GM18909 (cell line): ENCODE data around the gene ANKS1B.
"Not testable (repeated sequence)": the region's sequence is repeated elsewhere in the genome, so short reads cannot be mapped to it uniquely, and the experiment has no call there.

Experiments
- ATAC-seq: cut with Tn5 transposase; IDR thresholded peaks from one replicate; pipeline ENCODE4 v1.9.1; 2021; ENCODE audit warnings: mild to moderate bottlenecking; ENCODE audit not compliant: unreplicated experiment, poor library complexity

ANKS1B gene

DNA sequence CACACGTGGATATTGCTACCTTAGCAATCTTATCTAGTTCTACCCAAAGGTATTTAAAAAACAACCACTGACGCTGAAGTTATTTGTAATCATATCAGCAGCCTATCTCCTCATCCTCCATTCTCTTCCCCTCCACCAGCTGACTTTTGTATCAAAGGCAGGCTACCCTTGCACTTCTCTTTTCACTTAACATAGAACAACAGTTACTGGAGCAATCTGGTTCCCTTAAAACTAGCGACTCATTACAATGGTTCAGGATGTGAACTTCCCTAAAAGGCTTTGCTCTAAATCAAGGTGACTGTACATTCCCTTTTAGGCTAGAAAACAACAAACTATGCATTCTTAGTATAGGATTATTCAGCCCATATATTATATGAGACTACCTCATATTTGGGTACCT, 935.0 kb downstream of the ANKS1B start:
- no peak for ATAC-seq

DNA sequence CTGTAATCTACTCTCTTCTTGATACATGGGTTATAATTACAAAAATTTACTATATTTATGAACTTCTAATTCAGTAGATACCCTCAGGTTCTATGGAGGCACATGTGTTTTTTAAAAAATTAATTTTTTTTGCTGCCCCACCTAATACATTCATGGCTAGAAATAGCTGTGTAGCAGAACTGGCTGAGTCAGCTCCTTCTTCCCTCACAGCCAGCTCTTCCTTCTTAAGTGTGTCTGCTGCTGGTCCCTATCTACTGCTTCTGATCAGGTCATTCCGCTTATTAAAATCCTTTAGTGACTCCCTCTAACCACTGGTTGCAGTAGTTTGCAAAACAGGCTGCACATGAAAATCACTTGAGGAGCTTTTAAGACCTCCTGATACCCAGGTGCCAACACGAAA, 939.6 kb downstream of the ANKS1B start:
- no peak for ATAC-seq

DNA sequence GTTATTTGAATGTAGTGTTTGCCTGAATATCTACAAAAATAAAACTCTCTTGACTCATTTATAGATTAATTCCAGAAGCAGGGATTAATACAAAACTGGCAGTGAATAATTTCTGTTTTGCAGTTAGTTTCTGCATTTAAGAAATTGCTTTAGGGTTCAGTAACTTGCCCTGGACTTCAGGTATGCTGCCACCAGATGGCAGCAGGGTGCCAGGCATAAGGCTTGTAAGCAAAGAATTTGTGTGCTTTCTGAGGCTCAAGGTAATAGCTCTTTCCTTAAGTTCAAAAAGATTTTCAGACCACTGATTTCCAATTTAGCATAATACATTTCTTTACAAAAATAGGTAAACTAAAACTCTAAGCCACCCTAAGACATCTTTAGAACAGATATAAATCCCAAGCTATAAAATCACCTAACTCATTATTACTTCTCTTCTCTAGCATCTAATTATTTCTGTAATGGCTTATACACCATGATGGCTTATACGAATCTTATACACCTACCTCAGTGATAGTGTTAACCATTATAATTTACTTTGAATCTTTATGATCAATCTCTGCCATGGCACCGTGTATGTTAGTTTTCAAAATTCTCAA, 941.3 kb downstream of the ANKS1B start:
- no peak for ATAC-seq

DNA sequence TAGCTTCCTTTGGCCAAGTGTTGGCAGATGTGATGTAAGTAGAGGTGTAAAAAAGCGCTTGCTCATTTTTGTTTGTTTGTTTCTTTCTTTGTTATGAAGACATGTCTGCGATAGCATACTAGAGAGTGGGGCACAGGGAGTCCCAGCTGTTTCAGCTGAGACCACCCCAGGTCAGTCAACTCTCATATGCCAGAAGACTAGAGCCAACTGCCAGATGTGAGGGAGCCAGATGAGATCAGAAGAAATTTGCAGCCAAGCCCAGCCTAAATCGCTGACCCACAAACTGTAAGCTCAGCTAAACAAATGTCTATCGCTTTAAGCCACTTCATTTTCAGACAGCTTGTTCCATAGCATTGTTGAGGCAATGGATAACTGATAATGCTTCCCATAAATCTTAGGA, 942.5 kb downstream of the ANKS1B start:
- no peak for ATAC-seq

DNA sequence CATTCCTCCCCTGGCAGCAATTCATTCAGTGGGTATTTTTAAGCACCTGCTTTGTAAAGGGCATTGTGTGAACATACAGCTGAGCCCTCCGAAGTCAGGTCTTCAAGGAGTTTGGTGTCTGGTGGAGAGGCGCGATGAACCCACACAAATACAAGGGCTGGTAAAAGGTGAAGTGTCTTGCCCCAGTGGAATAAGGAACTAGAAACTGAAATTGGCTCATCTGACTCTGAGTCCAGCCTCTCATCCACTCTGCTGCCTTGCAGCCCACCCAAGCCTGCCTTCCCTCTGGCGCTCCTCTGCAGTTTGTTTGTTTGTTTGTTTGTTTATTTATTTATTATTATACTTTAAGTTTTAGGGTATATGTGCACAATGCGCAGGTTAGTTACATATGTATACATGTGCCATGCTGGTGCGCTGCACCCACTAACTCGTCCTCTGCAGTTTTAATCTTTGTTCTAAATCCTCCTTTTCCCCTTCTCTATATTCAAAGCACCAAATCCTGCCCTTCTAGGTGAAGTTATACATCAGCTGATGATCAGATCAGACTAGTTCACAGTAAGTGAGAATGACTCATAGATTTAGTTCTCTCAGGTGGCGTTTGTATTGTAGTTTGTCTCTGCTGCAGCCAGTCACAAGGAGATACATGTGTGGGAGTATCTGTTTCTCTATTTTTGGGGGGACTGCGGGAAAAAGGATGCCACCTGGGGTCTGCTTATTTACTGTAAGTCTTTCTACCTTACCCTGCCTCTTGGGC, 945.2 kb downstream of the ANKS1B start:
- no peak for ATAC-seq

DNA sequence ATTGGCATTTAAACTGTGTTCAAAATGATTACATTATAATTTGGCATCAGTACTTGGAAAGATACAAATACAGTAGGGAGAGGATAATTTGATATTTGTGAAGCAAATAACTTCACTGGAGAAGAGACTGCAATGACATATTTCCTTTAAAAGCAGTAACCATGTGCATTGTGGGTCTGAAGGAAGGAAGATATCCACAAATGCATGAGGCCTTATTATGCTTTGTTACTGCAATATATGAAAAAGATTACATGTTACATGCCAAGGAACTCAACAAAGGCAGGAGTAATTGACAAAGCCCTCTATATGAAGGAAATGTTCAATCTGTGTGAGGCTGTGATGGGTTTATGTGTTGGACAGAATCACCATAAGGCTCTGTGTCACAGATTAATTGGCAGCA, 948.2 kb downstream of the ANKS1B start:
- no peak for ATAC-seq

DNA sequence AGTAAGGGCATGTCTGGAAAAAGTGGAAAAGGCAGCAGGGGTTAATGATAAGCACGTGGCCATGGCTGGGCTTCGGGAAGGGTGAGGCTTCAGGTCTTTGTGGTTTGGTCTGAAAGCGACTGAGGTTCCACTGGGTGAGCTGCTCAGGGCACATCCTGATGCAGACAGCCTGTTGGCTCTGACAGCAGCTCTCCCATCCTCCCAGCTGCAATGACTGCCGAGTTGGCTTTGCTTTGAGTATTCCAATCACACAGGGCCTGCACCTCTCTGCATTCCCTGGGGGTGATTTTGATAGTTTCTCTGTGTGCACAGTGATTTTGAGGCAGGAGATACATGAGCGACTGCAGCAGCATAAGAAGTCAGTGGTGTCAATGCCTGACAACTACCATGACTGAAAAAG, 948.9 kb downstream of the ANKS1B start:
- ATAC-seq: no peak

DNA sequence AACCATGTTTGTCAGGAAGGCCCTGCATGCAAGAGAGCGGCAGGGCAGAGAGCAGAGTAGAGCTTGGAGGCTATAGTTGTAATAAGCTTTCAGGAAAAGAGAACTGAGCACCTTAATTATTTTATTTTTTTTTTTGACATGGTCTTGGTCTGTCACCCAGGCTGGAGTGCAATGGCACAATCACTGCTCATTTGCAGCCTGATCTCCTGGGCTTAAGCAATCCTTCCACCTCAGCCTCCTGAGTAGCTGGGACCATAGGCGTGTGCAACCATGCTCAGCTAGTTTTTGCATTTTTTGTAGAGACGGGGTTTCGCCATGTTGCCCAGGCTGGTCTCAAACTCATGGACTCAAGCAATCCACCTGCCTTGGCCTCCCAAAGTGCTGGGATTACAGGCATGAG, 950.5 kb downstream of the ANKS1B start:
- ATAC-seq: not testable (repeated sequence)

DNA sequence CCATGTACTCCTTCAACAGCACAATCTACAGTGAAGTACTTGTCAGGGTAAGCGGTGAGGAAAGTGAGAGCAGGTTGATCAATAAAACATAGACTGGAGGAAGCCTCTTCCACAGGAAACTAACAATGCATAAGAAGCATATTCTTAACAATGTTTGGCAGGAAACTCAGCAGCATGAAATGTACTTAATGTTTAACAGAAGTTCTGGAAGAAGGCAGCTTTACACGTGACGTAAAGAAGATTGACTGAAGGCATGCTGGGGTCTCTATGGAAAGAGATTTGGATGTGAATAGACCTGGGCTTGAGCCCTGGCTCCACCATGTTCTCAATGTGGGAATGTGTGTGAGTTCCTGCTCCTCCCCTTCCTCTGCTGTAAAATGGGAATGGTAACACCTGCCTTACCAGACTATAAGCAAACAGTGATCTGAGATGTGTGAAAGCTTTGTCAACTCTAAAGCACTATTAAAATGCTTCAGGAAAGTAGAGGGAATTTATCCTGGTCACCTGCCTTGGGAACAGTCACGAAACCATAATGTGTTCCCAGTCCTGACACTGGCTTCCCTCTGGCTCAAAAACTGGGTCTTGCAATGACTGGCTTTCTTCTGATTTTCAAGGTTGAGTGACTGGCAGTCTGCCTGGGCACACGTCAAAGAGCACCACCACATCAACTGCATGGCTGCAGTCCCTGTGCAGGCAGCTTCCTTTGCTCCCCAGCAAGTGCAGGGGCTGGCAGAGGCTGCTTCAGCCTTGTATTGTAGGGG, 955.0 kb downstream of the ANKS1B start:
- ATAC-seq: no peak

DNA sequence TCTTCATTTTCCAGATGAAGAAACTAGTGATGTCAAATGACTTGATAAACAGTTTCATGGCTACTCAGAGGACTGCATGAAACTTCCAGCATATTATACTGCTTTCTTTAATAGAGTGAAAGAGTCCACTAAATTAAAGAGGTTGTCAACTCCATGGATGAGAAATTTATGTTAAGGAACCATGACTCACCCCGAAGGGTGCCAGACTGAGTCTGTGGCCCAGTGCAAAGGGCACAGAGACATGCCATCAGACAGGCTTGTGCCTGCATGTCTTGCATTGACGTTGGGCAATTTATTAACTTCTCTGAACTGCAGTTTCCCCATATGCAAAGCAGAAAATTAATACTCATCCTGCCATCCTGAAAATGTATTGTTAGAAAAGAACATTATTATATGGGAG, 957.3 kb downstream of the ANKS1B start:
- peak; percentile 54 for ATAC-seq

DNA sequence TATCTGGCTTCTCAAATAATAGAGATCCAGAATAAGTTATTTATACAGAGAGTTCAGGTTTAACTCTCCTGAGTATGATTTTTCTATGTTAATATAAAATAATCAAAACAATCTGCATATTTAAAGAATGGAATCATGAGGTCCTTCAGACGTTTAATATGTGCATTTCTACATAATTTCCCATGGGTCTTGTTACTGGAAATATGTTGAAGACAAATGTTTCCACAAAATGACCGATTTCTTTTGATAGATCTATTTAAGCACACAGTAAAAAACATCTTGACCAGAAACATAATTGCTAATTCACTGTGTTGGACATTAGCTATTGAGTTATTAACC, 957.7 kb downstream of the ANKS1B start:
- no peak for ATAC-seq

DNA sequence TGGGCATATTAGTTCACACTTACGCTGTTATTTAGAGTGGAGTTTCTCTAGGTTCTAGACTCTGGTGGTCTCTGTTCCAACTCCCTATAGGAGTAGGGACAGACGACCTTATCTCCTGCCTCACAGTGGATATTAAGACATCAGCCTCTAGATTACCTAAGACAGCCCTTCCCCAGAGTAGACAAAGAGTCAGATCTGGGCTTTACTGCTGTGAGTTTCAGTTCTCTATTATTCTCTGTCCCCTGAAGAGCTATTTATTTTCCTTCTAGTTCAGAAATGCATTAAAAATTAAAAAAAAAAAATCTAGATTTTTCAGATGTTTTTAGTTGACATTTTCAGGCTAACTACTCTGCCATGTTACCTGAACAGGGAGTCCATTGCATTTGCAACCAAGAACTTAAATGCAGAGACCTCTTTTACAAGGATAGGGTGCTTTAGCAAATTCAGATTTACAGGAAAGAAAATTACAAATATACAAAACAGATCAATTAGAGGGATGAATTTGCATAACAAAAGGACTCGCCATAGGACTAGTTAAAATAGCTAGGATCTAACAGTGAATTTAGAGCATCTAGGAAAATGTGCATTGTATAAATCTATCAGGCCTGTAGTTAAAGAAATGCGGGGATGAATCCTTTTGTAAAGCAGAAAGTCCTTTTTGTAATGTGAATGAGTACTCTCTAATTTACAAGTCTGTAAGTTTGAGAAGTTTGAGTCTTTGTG, 958.2 kb downstream of the ANKS1B start:
- ATAC-seq: peak; percentile 61

DNA sequence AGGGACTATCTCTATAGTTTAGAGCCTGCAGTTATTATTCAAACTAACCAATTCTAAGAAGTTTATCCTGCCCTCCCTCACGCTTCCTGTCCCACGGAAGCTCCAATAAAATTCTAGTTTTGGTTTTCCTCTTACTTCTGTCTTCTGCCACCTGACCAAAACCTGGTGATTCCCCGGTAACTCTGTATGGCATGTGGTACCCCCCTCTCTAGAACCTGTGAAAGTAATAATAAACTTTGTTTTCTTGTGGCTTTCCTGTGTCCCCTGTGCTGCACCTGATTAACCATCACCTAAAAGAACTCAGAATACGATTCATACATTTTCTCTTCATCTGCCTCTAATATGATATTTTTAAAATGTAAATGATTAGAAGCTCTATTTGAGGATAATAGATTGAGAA, 959.9 kb downstream of the ANKS1B start:
- ATAC-seq: peak; percentile 51

DNA sequence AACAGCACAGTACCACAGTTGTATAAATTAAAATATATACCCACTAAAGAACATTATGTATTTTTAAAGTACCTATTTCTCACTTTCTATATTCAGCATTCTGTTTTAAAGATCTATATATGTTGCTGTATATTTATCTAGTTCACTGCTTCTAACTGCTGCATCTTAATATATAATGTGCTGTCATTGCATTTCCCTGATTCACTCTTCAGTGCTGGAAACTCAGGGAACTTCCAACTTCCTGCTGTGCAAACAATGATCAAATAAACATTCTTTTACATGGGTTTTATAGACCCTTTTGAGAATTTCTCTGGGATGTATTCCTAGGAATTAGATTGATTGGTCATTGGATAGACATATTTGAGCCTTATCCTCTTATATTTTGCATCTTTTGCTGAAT, 960.5 kb downstream of the ANKS1B start:
- no peak for ATAC-seq

DNA sequence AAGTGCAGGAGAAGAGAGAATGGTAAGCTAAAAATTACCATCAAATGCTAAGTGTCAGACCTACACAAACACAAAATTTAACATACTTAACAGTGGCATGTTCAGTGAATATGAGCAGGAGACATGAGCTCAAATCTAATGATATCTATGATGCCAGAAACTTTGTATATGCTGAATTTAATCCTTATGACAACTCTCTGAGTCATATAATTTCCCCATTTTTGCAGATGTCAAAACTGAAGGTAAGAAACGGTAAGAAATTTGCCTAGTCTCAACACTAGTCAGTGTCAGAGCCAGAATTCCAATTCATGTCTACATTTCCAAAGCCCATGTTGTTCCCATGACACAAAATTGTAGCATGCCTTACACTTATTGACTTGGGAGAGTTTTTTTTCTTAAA, 963.9 kb downstream of the ANKS1B start:
- ATAC-seq: no peak

DNA sequence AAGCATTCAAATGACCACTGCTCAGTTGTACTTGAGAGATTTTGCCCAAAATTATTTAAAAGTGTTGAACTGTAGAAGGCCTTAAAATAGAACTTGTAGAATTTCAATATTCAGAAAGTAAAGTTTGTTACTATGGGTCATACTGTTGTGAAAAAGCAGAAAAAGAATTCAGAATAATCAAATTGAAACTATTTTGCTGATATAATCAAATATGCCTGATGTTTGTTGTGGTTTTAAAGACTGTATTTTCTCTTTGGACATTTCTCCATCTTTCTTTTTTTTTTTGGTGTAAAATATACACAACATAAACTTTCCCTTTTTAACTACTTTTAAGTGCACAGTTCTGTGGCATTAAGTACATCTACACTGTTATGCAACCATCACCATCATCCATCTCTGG, 964.9 kb downstream of the ANKS1B start:
- ATAC-seq: no peak

DNA sequence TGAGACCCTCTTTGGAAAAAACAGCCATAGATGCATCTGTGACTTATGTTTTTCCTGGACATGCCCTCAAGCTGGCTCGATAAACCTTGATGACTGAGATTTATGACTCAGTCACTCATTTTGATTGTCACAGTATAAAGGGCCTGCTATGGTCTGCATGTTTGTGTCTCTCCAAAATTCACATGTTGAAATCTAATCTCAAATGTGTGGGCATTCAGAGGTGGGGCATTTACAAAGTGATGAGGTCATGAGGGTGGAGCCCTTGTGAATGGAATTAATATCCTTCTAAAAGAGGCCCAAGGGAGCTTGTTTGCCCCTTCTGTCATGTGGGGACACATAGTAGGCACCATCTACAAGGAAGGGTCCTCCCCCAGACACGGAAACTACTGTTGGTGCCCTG, 966.8 kb downstream of the ANKS1B start:
- no peak for ATAC-seq

DNA sequence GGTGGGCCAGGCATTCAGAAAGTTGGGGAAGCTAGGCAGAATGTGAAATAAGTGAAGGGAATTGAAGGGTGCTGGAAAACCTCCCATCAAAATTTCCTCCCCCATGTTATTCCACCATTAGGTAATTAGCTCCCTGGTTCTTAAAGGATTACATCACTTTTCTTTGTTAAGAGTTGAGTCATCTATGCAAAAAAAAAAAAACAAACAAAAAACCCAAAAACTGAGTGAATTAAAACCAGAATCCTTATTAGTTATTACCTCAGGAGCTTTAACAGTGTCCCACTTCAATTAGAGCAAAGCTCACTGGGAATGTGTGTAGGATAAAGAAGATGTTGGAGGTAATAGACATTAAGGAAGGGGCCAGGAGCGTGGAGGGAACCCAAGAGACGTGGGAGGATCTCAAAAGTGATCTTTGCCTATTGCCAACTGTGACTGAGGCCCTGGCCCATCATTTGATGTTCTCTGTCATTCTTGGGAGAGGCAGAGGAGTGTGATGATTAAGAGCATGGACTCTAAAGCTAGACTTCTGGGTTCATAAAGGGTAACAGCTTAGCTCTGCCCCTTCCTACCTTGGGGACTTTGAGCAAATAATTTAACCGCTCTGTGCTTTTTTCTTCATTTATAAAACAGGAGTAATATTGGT, 975.0 kb downstream of the ANKS1B start:
- ATAC-seq: no peak

DNA sequence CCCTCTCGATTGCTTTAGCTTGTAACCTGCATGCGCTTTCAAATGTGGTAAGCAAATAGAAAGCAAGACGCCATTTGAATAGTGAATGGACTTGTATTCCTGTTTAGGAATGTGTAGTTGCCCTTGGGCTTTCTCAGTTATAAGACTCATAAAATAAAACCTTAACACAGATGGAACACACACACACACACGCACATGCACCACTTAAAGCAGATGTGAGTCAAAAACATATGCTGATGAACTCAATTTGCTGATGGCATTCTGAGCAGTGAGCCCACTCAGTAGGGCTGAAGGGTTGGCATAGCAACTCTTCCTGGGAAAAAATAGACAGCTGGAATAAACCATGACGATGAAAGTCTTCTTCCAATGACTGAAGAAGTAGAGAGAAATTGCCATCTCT, 979.1 kb downstream of the ANKS1B start:
- ATAC-seq: no peak

DNA sequence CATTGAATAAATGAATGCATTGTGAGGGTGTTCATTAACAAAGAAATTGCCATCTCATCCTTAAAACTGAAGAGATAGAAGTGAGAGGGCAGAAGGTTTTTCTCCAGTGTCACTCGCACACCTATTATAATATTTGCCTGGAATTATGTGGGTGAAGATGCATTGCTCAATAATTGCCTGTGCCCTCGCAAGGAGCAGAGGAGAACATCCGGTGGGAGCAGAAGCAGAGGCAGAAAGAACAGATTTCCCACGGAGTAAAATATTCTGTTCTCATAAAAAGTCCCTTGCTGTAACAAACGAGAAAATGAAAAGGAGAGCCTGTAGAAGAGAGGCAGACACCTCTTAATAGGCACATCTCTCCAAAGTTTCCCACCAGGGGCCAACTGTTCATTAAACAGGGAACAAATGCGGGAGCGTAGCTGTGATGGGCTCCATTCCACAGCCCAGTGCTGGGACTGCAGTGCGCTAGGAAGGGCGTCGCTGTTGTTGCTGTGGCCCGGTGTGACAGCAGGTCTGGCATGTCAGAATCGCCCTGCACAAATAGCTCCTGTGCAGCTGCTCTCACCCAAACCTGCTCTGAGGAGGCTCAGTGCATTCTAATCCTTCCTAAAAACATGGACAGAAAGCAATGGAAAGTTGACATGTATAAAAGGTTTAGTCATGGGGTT, 979.8 kb downstream of the ANKS1B start:
- ATAC-seq: no peak
